ENCODE results near the gene SEPTIN8.

SEPTIN8 gene

DNA sequence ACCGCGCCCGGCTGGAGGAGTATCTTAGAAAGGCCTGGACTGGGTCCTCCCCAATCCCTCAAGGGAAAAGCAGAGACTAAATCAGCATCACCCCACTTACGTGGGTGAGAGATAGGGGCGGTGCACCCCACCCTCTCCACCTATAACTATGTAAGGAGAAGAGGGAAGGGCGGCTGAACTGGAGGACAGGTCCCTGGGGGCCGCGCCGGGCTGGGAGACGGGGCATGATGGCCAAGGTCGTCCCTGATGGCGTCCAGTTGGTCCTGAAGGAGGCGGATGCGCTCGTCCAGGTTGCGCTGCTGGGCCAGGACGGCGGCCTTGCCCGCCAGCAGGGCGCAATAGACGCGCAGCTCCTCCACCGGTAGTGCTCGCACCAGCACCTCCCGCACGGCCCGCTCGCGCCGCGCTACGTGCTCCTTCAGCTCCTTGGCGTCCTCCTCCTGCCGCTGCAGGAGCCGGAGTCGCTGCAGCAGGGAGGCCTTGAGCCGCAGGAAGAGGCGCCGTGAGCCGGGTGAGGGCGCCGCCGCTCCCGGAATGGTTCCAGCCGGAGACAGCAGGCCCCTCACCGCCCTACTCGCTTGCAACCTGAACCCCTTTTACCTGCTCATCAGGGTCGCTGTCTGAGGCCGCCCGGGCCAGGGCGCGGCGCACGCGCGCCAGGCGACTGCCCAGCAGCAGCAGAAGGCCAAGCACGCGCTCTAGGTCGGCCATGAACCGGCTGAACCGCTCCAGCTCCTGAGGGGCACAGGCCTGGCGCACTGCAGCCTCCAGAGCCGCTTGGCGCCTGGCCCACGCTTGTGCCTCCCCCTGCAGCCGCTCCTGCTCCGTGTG lies 45.8 kb upstream of the SEPTIN8 start:
- TF ChIP-seq, protein P1, sequence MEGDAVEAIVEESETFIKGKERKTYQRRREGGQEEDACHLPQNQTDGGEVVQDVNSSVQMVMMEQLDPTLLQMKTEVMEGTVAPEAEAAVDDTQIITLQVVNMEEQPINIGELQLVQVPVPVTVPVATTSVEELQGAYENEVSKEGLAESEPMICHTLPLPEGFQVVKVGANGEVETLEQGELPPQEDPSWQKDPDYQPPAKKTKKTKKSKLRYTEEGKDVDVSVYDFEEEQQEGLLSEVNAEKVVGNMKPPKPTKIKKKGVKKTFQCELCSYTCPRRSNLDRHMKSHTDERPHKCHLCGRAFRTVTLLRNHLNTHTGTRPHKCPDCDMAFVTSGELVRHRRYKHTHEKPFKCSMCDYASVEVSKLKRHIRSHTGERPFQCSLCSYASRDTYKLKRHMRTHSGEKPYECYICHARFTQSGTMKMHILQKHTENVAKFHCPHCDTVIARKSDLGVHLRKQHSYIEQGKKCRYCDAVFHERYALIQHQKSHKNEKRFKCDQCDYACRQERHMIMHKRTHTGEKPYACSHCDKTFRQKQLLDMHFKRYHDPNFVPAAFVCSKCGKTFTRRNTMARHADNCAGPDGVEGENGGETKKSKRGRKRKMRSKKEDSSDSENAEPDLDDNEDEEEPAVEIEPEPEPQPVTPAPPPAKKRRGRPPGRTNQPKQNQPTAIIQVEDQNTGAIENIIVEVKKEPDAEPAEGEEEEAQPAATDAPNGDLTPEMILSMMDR (IDR thresholded peaks at IDR 0.05; ENCODE audit: low read depth, low read length): no peak
- no peak overlapping the region for H3K4me3 ChIP-seq (ENCODE audit: low read depth, low read length)

DNA sequence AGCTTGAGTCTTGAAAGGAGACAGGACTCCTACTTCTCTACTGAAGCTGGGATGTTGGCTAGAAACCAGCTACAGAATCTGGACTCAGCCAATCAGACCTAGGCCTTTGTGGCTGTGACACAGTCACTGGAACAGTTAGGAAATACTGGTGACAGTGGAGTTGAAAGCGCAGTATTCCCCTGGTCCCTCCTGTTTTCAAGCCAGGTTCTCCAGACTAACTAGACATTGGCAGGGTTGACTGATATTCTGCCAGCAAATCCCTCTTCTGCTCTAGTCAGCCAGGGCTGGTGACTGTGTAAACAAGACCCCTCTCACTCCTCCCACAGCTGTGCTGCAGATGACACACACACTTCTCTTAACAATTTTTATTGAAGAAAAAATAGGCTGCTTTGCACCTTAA lies 44.8 kb upstream of the SEPTIN8 start:
- H3K4me3 ChIP-seq (ENCODE audit: low read depth, low read length): no peak overlapping the region
- TF ChIP-seq, protein P1 (IDR thresholded peaks at IDR 0.05; ENCODE audit: low read depth, low read length): no peak

DNA sequence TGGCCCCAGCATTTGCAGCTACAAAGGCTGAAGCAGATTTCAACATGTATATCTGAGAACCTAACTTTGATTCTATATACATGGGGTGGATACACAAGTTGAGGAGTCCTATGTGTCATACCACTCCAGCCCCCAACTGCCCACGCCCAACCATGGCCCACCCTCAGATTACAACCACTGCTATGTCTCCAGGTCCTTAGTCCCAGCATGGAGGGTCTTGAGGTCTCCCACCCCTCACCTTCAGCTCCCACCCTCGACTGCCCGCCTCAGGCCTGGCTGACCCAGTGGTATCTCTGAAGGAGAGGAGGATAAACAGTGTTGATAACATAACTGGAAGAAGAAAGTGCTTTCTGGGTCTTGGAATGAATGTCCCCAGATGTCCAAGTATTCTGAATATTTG lies 44.3 kb upstream of the SEPTIN8 start:
- no peak overlapping the region for H3K4me3 ChIP-seq (ENCODE audit: low read depth, low read length)
- TF ChIP-seq, protein P1 (IDR thresholded peaks at IDR 0.05; ENCODE audit: low read depth, low read length): no peak

DNA sequence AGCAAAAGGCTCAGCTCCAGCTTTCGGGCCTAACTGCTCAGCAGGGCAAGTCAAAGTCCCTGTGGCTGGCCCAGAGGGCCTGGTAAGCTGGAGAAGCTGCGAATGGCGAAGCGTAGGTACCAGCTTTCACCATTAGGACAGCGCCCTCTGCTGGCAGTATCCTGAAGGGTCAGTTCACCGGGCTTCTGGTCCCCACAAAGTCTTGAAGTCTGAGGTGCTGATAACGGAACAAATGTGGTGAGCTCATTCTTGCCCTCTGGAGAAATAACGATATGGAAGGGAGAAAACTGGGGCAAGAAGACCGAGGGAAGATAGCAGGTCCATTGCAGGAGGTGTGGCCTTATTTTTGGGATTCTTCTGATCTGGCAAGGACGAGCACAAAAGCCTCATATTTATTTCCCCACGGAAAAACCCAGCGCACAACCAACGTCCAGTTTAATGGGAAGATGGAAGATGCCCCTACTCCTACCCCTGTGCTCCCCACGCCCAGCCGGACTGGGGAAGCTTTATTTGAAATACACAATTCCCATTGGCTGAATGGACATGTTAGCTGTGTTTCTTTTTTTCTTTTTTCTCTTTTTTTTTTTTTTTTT lies 43.2 kb upstream of the SEPTIN8 start:
- H3K4me3 ChIP-seq (ENCODE audit: low read depth, low read length): no peak overlapping the region

DNA sequence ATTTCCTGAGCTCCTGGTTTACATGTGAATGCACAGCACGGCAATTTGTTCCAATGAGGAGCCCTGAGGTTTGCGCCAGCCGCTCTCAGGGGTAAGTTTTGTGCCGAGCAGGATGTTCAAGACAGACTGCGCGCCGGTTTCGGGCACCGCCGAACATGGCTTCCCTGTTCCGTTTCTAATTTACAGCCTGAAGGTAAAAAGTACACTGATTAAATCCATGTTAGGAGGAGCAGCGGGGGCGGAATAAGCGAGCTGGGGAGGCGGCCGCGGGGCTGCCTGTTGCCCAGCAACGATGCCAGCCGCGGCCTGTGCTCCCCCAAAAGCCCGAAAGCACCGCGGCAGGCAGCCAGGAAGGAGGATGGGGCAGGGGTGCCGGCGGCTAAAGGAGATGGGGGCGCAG lies 42.4 kb upstream of the SEPTIN8 start:
- TF ChIP-seq, protein P1 (IDR thresholded peaks at IDR 0.05; ENCODE audit: low read depth, low read length): no peak
- no peak overlapping the region for H3K4me3 ChIP-seq (ENCODE audit: low read depth, low read length)

More for the DNA sequence above, 43.2 kb upstream of the SEPTIN8 start:
- TF ChIP-seq, protein P1 (IDR thresholded peaks at IDR 0.05; ENCODE audit: low read depth, low read length): peak; percentile 78

DNA sequence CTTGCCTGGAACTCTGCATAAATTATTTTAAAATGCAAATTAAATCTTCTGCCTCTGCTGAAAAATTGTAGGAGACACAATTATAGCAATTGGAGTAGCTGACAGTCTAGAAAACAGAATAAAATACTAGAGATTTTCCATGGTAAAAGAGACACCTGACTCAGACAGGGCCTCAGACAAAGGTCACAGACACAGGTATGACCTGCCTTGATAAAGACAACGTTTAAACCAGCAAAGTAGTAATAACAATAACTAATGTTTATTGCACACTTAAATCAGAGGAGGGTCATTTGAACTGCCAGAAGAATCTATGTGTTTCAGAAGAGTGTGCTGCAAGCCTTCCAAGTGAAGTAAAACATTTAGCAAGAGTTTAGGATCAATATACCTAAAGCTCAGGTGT lies 40.0 kb upstream of the SEPTIN8 start:
- TF ChIP-seq, protein P1 (IDR thresholded peaks at IDR 0.05; ENCODE audit: low read depth, low read length): no peak
- no peak overlapping the region for H3K4me3 ChIP-seq (ENCODE audit: low read depth, low read length)

DNA sequence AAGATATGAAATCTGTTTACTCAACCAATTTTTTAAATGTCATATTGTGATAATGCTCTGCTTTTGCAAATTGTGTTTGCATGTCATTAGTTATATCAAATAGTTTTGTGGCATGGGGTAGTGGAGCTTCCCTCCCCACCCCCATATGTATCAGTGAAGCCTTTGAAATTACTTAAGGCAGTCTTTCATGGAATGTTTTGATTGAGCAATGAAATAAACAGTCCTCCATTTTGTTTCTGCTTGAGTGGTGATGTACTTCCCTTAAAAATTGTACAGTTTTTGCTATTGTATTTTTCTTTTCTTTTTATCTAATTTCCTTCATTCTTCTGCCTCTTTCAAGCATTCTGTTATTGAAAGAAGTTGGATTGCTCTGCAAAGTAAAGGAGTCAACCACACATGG lies 39.5 kb upstream of the SEPTIN8 start:
- TF ChIP-seq, protein P1 (IDR thresholded peaks at IDR 0.05; ENCODE audit: low read depth, low read length): no peak
- H3K4me3 ChIP-seq (ENCODE audit: low read depth, low read length): no peak overlapping the region

Data from WI38 (cell line).